HL-60 (cell line): ENCODE data around the gene CD247.

Experiments used
- DNase-seq, 2 experiments: peaks; one replicate each; pipeline ENCODE4 v3.0.0-alpha.2; 2010 to 2020; ENCODE audit warnings: low read depth in 1 of 2, low spot score in 1 of 2
- H3K27ac ChIP-seq: fragments of 250-450 bp; sonication (Bioruptor Pico); replicated peaks from 2 replicates; pipeline ENCODE4 v1.5.1; 2020; ENCODE audit warnings: mild to moderate bottlenecking, moderate library complexity
- H3K27me3 ChIP-seq: fragments of 250-450 bp; sonication (Bioruptor Pico); 2 replicates; pipeline ENCODE4 v1.5.1; 2021; ENCODE audit warnings: mild to moderate bottlenecking, moderate library complexity; ENCODE audit not compliant: insufficient read depth, poor library complexity, severe bottlenecking
- H3K4me3 ChIP-seq: replicated peaks from 2 replicates; pipeline ENCODE4 v1.5.1; 2011; ENCODE audit warnings: mild to moderate bottlenecking, control low read depth, low read length; ENCODE audit not compliant: insufficient read depth
- GABPA ChIP-seq: IDR thresholded peaks from 2 replicates; pipeline ENCODE4 v1.6.1; 2012; ENCODE audit warnings: low read depth
- POLR2AphosphoS5 ChIP-seq: IDR thresholded peaks from 2 replicates; pipeline ENCODE4 v1.6.1; 2012; ENCODE audit warnings: low read depth
- REST ChIP-seq: IDR thresholded peaks from 2 replicates; pipeline ENCODE4 v1.6.1; 2012; ENCODE audit warnings: low read depth; ENCODE audit not compliant: insufficient replicate concordance
- SPI1 ChIP-seq: IDR thresholded peaks from 2 replicates; pipeline ENCODE4 v1.6.1; 2012; ENCODE audit warnings: low read depth, mild to moderate bottlenecking, borderline replicate concordance
- TF ChIP-seq, protein P1 (sequence below): IDR thresholded peaks from one replicate; pipeline ENCODE4 v1.5.1; 2011; ENCODE audit warnings: low read length, control low read depth, inconsistent platforms; ENCODE audit not compliant: insufficient read depth

Gene CD247

GRCh38 chr1:167387251-167387910 lies 130.9 kb downstream of the CD247 start:
- TF ChIP-seq GABPA (no peak), POLR2AphosphoS5 (no peak), SPI1 (no peak), REST (no peak)
- TF ChIP-seq, protein P1, sequence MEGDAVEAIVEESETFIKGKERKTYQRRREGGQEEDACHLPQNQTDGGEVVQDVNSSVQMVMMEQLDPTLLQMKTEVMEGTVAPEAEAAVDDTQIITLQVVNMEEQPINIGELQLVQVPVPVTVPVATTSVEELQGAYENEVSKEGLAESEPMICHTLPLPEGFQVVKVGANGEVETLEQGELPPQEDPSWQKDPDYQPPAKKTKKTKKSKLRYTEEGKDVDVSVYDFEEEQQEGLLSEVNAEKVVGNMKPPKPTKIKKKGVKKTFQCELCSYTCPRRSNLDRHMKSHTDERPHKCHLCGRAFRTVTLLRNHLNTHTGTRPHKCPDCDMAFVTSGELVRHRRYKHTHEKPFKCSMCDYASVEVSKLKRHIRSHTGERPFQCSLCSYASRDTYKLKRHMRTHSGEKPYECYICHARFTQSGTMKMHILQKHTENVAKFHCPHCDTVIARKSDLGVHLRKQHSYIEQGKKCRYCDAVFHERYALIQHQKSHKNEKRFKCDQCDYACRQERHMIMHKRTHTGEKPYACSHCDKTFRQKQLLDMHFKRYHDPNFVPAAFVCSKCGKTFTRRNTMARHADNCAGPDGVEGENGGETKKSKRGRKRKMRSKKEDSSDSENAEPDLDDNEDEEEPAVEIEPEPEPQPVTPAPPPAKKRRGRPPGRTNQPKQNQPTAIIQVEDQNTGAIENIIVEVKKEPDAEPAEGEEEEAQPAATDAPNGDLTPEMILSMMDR: no peak

More at GRCh38 chr1:167387251-167387910, 130.9 kb downstream of the CD247 start:
- Histone ChIP-seq H3K27me3 (no peaks in the 10 kb centered on the region), H3K27ac (no peak overlapping the region), H3K4me3 (no peak overlapping the region)
- DNase-seq: no peak
